ENCODE results near the gene YTHDC2. TPM values are rescaled to one million over a fixed set of nuclear protein-coding genes. Genes with fewer than 3 reads are reported as not detected.

YTHDC2 gene
- total and polyA plus RNA-seq, 10 of the 15 experiments (the other 5 are each of a cell fraction or from before 2014, with no cell fraction given): 3.8 to 25.8 (median 16.4) TPM

DNA sequence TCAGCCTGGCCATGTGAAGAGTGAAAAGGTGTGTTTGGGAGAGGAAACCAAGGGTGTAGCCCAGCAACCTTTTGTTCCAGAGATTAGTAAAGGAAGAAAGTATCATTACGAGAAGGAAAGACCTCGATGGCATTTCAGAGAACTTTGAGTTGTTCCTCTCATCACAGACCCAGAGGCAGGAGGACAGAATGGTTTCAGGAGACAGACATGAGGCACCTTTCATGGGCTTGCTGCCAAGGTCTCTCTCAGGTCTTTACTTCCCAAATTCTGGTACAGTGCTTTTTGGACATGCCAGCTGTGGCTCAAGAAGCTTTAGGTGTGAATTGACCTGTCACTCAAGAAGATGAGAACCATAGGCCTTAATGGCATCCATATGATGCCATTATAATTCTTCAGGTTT is 22.5 kb upstream of the YTHDC2 start:
- ATAC-seq (no peak), FAIRE-seq (no peak)

More for the DNA sequence above, 22.5 kb upstream of the YTHDC2 start:
- Histone ChIP-seq H3K36me3 (ENCODE audit: control insufficient read depth in 2 of 2, insufficient read depth in 2 of 2, low read length in 1 of 2) (no peaks in the 10 kb centered on the region), H4K20me1 (ENCODE audit: control insufficient read depth, insufficient read depth) (no peaks in the 10 kb centered on the region), H3K4me3 (no peak overlapping the region), H3K9ac (ENCODE audit: control insufficient read depth, insufficient read depth, low read length) (no peak overlapping the region), H2AFZ (ENCODE audit: control insufficient read depth, low read depth, low read length) (no peak overlapping the region), H3K27ac (ENCODE audit: control insufficient read depth, insufficient read depth) (no peak overlapping the region), H3K4me2 (ENCODE audit: control insufficient read depth, insufficient read depth) (no peak overlapping the region), H3K27me3 (replicated peaks in 1 of 2; ENCODE audit: control insufficient read depth in 2 of 2, insufficient read depth in 2 of 2, low read length in 1 of 2) (peaks cover 11 to 14% of the 10 kb centered on the region in 2 experiments; a peak in 3 of 4 replicates), H3K79me2 (ENCODE audit: control insufficient read depth, insufficient read depth, low read length) (no peaks in the 10 kb centered on the region), H3K4me1 (ENCODE audit: control insufficient read depth, insufficient read depth, low read length) (0 out of 2 replicates have a peak, but pooled peaks cover 3% of the 10 kb centered on the region), H3K9me3 (replicated peaks; ENCODE audit: control insufficient read depth, insufficient read depth, low read length) (peaks cover 7% of the 10 kb centered on the region)
- in situ Hi-C loops (cut with MboI): no loop called here
- DNase-seq (ENCODE audit: low read depth, low spot score): no peak
- CTCF ChIA-PET: no interaction called here
- SMC1A ChIA-PET (ENCODE audit: uncharacterized antibody, unreplicated experiment): no interaction called here
- WGBS (ENCODE audit: insufficient coverage, insufficient replicate concordance, low lambda C conversion rate, missing lambda C conversion rate): 20% methylated on average over 2 of the region's 2 CpGs
- RAD21 ChIA-PET (ENCODE audit: unreplicated experiment): no interaction called here
- intact Hi-C loops (cut with micrococcal nuclease; ENCODE audit: unreplicated experiment): no loop called here
- POLR2A ChIA-PET: no interaction called here
- no TSS peak for BruUV-seq (replicated peaks)
- TF ChIP-seq PBX3 (IDR thresholded peaks at IDR 0.05; ENCODE audit: insufficient replicate concordance, low read depth, low read length) (no peak), EGR1 (IDR thresholded peaks at IDR 0.05; ENCODE audit: borderline replicate concordance in 1 of 2, low read depth in 2 of 2, low read length in 2 of 2) (no peak), PKNOX1 (IDR thresholded peaks at IDR 0.05) (no peak)
